Activated CD4-positive, CD25-positive, alpha-beta regulatory T cell treated with anti-CD3 and anti-CD28 coated beads, Interleukin-2, amount 50 U/mL, for 72 hours (primary cell): Measurements from ENCODE around the gene THSD7A.

Experiments used
- DNase-seq: peaks from one replicate; pipeline ENCODE4 v3.0.0; 2021

The THSD7A gene, protein sequence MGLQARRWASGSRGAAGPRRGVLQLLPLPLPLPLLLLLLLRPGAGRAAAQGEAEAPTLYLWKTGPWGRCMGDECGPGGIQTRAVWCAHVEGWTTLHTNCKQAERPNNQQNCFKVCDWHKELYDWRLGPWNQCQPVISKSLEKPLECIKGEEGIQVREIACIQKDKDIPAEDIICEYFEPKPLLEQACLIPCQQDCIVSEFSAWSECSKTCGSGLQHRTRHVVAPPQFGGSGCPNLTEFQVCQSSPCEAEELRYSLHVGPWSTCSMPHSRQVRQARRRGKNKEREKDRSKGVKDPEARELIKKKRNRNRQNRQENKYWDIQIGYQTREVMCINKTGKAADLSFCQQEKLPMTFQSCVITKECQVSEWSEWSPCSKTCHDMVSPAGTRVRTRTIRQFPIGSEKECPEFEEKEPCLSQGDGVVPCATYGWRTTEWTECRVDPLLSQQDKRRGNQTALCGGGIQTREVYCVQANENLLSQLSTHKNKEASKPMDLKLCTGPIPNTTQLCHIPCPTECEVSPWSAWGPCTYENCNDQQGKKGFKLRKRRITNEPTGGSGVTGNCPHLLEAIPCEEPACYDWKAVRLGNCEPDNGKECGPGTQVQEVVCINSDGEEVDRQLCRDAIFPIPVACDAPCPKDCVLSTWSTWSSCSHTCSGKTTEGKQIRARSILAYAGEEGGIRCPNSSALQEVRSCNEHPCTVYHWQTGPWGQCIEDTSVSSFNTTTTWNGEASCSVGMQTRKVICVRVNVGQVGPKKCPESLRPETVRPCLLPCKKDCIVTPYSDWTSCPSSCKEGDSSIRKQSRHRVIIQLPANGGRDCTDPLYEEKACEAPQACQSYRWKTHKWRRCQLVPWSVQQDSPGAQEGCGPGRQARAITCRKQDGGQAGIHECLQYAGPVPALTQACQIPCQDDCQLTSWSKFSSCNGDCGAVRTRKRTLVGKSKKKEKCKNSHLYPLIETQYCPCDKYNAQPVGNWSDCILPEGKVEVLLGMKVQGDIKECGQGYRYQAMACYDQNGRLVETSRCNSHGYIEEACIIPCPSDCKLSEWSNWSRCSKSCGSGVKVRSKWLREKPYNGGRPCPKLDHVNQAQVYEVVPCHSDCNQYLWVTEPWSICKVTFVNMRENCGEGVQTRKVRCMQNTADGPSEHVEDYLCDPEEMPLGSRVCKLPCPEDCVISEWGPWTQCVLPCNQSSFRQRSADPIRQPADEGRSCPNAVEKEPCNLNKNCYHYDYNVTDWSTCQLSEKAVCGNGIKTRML (N-terminal part only)

DNA sequence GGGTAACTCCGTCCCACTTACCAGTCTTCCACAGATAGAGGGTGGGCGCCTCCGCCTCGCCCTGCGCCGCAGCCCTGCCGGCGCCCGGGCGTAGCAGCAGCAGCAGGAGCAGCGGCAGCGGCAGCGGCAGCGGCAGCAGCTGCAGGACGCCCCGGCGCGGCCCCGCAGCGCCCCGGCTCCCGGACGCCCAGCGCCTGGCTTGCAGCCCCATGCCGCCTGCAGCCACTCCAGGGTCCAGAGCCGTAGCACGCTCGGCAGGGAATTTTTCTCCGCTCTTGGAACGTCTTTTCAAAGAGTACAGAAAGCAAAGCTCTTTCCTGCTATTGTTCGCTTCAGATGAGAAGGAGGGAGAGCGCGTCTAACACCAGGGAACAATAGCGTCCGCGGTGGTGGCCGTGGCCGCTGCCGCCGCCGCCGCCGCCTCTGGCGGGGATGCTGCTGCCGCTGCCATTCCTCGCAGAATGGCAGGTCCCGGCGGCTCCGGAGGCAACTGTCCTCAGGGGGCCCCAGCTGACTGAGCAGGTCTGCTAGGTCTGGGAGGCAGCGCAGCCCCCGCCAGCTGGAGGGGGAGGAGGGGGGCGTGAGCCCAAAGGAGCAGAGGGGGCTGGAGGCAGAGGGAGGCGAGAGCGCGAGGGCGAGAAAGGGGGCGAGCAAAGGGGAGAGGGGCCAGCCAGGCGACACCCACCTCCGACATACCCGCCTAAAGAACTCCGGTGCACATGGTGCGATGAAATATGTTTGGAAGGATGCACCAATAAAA, at the start of gene THSD7A:
Gene THSD7A, minus strand, starts transcription at position 463 of the 760 bp plus-strand sequence. Its CDS starts 252 bp downstream, at position 211.
- no peak for DNase-seq

DNA sequence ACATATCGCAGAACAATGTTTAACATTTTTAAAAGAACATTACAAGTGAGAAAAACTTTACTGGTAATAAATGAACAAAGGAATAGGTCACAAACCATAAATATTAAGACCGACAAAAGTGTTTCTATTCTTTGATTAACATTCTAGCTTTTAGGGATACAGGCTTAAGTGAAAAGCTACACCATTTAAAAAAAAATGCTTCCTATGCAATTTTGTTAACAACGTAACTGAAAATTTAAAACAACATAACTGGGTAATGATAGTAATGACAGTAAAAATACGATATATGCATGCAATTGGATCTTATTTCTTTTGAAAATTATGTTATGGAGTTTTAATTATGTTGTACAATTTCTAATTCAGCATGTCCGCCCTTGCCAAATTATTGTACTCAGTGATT, 49.7 kb upstream of the THSD7A start:
- no peak for DNase-seq

DNA sequence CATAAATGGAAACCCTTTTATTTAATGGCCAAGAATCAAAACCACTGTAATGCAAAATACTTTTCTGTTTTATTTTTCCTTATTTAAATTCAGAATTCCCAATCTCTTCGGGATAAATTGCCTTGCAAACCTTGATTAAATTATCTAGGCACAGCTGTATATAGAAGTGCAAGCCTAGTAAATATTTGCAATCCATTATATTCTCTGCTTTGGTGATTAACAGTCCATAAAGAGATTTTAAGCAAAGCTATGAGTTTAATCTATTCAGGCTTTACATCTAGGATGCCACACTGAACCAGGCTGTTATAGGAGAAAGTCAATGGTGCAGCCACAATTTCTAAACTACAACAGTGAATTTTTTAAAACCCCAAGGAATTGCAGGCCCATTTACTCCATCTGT, 43.6 kb upstream of the THSD7A start:
- no peak for DNase-seq

DNA sequence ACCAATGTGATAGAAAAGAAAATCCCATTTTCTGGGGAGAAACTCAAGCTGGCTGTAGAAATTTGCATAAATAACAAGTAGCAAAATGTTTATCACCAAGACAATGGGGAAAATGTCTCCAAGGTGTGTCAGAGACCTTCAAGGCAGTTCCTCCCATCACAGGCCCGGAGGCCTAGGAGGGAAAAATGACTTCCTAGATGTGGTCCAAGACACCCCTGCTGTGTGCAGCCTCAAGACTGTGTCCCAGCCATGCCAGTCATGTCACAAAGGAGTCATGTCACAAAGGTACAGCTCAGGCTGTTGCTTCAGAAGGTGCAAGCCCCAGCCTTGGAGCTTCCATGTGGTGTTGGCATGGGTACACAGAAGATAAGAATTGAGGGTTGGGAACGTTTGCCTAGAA, 33.7 kb upstream of the THSD7A start:
- DNase-seq, result no peak

DNA sequence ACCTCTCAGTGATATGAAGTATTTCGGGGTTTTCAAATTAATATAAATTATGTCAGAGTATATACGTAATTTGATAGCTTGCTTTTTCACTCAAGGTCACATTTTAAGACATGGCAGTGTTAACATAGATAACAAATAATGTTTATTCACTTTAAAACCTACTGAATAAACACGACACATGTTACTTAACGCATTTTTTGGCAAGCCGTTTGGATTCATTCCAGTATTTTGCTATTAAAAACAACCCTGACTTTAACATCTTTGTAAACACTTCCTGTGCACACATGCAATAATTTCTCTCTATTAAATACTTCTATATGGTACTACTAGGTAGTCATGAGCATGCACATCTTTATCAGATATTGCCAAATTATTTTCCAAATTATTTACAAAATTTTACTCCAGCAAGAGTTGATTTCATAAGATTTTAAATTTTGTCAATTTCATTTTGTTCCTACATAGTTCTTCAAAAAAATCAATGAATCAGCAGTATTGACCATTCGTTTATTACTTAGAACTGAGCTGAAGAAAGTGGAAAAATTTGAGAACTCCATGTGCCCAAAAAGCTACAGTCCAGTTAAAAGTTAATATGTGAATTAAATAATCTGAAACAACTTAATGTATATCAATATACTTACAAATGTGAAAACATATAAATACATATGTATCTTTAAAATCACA, 26.8 kb upstream of the THSD7A start:
- DNase-seq, result no peak

DNA sequence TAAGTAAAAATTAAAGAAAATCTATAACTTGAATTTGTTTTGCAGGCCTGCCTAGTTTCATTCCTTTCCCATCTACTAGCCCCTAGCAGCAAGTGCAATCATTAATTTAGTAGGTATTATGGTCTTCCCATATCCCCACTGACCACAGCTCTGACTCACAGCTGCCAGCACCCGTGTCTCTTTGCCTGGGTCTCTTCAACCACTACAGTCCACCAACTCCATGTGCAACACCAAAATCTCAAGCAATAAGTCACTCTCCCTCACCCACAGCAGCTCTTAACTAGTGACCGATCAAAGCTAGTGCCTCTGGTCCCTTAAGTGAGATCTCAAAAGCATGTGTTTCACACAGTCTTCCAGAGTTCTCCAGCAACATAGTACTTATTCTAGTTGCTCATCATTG, 26.0 kb upstream of the THSD7A start:
- DNase-seq, result no peak

DNA sequence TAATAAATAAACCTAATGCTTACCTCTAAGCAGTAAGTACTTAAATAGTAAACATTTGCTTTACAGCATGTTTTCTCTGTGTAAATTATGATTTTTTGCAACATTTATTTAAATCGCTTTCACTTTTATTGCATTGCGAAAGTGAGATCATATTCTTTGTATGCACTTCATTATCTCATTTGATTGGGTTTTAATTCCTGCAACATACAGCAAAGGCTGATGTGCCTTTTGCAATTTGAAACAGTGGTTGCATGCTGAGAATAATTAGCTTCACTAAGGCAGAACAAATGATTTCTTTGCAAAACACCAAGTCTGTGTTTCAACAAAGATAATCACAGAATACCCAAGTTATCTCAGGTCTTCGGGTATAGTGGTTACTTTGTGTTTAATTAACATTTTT, 16.3 kb upstream of the THSD7A start:
- DNase-seq, result no peak

DNA sequence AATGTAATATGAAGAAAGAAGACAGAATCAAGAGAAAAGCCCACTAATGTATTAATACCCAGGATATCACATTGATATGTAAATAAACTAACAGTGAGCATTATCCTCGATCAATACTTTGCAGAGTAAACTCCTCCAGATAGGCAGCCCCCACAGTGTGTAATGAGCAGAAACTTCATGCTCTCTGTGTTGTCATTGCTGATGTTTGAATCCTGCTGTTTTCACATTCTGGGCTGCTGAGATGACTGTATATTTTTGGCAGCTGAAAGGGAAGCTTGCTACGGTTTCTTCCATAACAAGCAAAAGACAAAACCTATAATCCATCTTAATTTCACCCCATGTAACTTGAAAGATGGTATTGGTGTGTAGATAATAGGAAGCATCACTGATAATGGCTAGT, 15.3 kb upstream of the THSD7A start:
- DNase-seq, result no peak

DNA sequence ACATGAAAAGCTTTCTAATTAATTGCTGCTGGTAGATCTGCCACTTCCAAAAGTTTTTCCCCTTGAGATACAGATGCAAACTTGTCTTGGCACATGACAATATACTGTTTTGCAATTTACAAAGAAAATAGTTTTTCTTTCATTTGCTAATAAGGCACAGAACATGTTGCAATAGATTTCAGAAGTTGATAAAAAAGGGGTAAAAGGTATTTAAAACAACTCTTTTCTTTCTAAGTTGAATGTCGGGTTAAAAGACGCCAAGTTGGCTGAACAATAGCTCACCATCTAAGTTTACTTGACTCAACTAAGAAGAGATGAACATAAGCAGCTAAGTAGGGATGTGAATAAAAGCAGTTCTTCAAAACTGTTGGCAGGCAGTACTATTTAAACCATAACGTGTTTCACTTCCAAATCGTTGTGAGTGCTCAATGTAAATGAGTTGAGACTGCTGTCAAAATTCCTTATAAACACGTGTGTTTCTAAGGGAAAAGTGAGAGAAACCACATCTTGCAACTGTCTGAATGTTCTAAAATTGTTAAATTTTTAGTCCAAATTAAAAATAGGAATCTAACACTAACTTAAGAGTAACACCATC, 14.5 kb upstream of the THSD7A start:
- no peak for DNase-seq

DNA sequence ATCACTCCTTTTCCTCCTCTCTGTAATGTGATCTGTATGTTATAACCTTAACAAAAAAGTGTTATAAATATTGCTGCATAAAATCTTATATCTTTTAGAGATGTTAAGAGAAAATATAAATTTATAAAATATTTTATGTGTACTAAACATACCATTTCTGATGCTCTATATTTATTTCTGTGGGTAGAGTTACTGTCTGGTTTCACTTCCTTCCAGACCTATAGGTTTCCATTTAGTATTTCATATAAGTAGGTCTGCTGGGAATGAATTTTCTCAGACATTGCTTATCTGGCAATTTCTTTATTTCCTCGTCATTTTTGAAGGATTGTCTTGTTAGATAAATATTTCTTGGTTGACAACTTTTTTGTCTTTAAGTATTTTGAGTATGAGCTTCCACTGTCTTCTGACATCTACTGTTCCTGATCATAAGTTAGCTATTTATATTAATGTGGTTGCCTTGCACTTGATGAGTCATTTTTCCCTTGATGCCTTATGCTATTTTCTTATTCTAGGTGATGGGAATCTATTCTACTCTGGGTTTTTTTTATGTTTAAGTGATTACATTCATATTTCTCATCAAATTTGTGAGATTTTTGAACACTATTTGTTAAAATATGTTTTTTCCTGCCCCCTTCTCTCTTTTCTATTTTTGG, 11.2 kb upstream of the THSD7A start:
- no peak for DNase-seq

DNA sequence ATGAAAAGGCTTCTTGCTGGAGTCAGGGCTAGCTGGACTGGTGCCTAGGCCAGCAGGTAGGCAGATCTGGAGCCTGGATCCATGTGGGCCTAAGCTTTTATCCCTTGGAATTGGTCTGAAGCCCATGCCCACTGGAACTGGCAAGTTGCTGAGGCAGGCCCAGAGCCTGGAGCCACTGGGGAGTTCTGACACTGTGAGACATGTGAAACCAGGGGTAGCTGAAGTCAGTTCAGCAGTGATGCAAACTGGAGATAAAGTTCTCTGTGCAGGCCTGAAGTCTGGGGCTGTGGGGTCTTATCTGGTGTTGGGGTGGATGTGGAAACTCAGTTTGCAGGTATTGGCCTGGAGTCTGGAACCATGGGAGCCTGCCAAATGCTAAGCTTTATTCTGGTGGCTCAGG, 9.7 kb upstream of the THSD7A start:
- no peak for DNase-seq

DNA sequence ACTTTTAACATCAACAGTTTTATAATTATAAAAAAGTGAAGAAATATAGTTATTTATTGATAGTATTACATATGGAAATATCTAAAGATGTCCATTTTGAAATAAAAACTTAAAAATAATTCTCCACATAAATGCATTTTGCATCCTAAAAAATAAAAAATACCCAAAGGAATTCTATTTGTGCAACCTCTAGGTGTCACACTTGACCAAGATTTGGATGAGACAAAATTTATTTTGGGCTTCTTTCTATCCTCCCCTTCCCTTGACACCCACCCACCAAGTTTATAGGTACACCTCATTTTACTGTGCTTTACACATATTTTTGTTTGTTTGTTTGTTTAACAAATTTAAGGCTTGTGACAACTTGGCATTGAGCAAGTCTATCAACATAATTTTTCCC, 3.3 kb upstream of the THSD7A start:
- no peak for DNase-seq

DNA sequence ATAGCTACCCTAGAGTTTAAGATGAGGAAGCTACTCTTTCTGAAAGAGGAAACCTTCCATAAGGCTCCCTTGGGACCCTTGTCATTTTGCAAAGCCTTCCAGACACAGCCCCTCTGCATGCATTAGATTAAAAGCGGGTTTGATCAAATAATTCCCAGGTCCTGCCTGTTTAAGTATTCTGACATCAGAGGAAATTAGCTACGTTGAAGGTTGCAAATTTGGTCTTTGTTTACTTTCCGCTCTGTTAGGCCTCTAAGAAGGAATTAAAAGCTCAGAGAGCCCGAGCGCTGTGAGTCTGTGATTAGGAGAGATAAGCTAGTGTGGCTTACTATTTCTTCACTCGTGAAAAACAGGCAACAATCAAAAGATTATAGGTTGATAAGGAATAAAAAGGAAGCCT, 1.4 kb upstream of the THSD7A start:
- no peak for DNase-seq

DNA sequence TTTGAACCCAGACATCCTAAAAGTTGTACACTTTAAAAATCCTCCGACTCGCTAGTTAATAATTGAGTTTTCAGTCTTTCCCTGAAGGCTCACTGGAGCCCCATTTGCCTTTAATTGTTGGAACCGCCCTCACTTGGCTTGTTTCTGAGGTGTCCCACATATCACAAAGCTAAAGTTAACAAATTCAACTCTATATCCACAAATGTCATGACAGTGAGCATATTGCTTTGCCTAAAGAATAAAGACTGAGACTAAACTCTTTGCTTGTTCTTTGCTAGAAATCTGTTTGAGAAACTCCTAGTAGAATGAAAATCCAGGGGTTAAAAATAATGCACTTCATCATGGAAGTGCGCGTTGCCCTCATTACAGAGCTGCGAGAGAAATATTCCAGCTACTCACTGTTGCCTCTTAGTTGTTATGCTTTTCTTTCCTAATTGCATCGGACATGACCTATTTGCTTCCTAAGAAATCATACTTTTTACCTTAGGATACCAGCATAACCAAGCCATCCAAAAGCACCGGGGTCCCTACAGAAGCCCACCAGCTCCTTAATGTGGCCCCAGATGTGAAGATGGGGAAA, 752 bp downstream of the THSD7A start:
- no peak for DNase-seq

DNA sequence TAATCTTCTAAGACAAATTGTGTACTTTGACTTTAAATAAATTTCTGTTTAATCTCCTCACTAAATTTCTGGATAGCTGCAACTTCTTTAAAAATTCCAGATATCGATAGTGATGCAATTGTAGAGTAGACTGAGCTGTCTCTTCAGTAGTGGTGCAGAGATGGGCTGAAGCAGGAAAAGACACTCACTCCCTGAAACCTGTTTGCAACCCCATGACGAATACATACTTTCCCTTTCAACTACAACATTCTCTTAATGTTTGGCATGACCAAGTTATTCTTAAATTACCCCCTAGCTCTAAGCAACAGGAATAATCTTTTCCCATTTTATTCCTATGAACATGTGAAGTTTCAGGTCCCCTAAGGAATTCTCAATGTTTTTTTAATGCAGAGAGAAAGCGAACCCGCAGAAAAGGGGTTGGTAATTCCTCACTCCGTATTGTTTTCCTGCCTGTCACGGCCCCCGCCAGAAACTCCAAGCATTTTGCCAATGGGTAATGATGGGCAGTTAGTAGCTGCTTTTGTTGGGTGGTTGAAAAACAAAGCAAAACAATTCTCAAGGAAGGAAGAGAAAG, 1.3 kb downstream of the THSD7A start:
- DNase-seq, result no peak

DNA sequence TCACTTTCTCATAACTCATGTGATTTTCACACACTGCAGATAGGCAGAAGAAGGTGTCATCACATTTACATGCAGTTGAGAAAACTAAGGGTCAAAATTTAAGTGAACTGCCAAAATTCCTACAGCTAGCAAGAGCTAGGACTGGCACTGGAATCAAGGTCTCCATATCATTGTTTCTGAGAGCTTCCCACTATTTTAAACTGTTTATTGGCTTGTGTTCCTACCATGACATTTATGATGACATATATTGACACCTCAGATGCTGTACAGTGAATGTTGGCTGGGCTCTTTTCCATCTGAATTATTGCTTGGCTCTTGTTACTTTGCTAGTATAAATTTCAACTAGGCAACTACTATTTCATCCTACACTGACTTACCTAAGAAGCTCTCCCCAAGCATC, 2.0 kb downstream of the THSD7A start:
- DNase-seq, result no peak

DNA sequence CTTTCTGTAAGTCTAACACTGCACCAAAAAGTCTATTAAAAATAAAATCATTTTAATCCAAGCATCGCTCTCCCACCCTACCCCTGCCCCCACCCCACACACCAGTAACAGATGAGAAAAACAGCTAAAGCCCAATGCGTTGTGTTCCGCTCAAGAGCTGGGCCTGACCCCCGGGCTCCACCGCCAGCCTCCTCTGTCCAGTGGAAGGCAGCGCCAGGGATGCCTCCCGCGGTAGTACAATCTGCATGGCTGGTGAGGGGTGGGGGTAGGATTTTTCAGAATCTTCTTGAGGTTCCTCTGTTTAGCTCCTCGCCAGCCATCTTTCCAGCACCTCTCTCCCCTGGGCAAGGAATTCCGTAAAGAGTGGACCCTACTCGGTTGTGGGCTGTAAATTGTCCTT, 12.1 kb downstream of the THSD7A start:
- no peak for DNase-seq

DNA sequence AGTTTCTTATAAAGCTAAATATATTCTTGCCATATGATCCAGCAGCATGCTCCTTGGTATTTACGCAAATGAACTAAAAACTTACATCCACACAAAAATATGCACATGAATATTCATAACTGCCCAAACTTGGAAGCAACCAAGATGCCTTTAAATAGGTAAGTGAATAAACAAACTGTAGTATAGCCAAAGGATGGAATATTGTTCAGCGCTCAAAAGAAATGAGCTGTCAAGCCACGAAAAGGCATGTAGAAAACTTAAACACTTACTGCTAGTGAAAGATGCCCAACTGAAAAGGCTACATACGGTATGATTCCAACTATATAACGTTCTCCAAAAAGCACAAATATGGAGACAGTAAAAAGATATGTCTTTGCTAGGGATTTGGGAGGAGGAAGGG, 12.7 kb downstream of the THSD7A start:
- no peak for DNase-seq

DNA sequence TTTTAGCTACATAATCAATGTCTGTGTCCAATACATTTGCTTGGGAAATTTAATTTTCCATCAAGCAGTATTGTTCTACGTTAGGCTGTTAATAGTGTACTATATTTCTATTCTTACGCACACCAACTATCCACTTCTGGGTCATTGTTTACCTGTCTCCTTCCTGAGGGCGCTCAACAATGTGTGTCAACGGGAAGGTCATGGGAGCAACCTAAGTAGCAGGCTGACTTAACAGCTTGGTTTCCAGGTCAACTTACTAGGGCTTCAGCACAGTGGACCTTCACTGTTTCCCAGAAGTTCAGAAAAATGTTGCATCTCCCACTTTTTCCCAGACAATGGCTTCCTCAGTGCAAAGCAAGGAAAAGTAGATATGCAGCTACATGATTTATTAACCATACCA, 13.7 kb downstream of the THSD7A start:
- DNase-seq, result no peak

DNA sequence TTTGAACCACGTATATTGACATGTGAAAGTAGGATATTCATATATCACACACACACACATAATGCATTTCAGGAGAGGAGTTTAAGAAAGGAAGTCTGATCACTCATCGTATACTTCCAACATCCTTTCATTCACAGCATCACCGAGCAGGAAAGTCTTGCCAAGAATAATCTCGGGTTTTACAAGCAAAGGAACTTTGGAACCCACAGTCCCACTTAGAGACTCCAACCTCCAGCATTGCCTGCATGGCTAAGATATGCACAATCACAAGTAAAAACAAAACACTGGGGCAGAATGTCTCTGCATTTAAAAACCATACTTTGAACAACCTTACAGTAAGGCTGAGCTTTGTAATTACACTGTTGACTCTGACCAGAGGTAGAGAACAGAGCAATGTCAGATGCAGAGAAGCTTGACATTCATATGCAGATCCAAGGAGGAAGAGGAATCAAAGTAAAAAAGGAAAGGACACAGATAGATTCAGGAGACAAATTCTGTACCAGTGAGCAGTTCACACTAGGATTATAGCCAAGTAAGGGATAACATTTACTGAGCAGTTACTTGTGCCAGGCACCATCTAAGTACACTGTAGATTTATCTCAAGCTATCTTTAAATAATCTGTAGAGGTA, 14.8 kb downstream of the THSD7A start:
- no peak for DNase-seq
